Measurements from ENCODE around the gene KIF6.

The KIF6 gene

GRCh38 chr6:39714802-39715201, 10.4 kb downstream of the KIF6 start:
- TF ChIP-seq CTCF (IDR thresholded peaks at IDR 0.05; ENCODE audit: insufficient read depth, low read depth, low read length, missing control alignments) = no peak
- DNase-seq (ENCODE audit: low read depth) = no peak

DNA sequence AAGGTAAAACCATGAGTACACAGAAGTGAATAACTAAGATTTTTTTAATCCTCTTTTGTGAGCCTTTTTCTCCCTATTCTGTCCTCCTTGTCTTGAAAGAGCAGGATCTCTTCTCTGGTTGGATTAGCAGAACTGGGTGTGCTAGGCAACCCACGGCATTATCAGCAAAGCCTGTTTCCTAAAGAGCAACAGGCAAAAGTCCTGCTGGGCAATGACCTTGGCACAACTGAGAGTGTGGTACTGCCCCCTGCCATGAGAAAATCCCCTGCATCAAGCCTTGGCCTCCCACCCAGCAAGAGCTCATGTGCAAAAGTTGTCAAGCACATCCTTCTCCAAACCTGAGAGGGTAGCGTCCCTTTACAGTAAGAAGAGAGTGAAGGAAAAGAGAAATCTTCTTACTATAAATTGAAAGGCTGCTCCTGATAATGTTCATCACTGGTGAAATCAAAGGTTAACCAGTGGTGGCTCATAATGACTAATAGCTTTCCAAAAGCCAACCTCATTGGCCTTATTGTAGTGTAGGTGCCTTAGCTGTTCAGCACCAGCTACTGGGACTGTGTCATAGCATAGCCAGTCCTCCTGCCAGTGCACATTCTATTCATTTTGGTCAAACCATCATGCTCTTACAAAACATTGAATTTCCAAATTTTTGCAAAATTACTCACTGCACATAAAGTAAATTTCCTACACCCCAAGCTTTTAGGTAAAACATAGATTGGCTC, 17.1 kb downstream of the KIF6 start:
- no peak for DNase-seq (ENCODE audit: low read depth)
- TF ChIP-seq CTCF (IDR thresholded peaks at IDR 0.05; ENCODE audit: insufficient read depth, low read depth, low read length, missing control alignments) = no peak

More at GRCh38 chr6:39714802-39715201, 10.4 kb downstream of the KIF6 start:
- no peak overlapping the region for H3K4me3 ChIP-seq (ENCODE audit: low read depth, low read length)

GRCh38 chr6:39706819-39707335, 18.3 kb downstream of the KIF6 start:
- no peak for TF ChIP-seq CTCF (IDR thresholded peaks at IDR 0.05; ENCODE audit: insufficient read depth, low read depth, low read length, missing control alignments)
- DNase-seq (ENCODE audit: low read depth) = no peak
- no peak overlapping the region for H3K4me3 ChIP-seq (ENCODE audit: low read depth, low read length)

More for the DNA sequence above, 17.1 kb downstream of the KIF6 start:
- H3K4me3 ChIP-seq (ENCODE audit: low read depth, low read length) = no peak overlapping the region

- DNase-seq (ENCODE audit: low read depth) = no peak
- H3K4me3 ChIP-seq (ENCODE audit: low read depth, low read length) = no peak overlapping the region
- TF ChIP-seq CTCF (IDR thresholded peaks at IDR 0.05; ENCODE audit: insufficient read depth, low read depth, low read length, missing control alignments) = no peak
Observed at GRCh38 chr6:39702265-39702664, 22.9 kb downstream of the KIF6 start.

DNA sequence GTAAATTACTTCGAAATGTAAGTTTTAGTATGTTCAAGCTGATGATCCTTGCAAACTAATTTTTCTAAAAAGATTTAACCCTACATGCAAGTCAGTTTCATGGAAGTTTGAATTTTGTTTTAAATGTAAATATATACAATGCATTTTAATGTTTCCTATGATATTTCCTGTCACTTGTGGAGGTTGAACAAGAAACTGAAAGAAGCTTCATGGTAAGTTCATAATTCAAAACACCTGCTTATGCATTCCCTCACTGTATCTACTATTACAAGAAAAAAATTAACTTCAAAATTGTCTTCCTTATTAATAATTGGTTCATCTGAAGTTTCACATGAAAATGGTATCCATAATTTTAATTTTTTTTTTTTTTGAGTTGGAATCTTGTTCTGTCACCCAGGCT, 24.8 kb downstream of the KIF6 start:
- no peak for DNase-seq (ENCODE audit: low read depth)
- TF ChIP-seq CTCF (IDR thresholded peaks at IDR 0.05; ENCODE audit: insufficient read depth, low read depth, low read length, missing control alignments) = no peak
- H3K4me3 ChIP-seq (ENCODE audit: low read depth, low read length) = no peak overlapping the region

GRCh38 chr6:39698789-39699188, 26.4 kb downstream of the KIF6 start:
- no peak for DNase-seq (ENCODE audit: low read depth)
- TF ChIP-seq CTCF (IDR thresholded peaks at IDR 0.05; ENCODE audit: insufficient read depth, low read depth, low read length, missing control alignments) = no peak
- H3K4me3 ChIP-seq (ENCODE audit: low read depth, low read length) = no peak overlapping the region
